ENCODE results near the gene SMARCA2. TPM values are rescaled to one million over a fixed set of nuclear protein-coding genes. Genes with fewer than 3 reads are reported as not detected.
A peak's percentile ranks its signal among the peaks of the same experiment; 100 is the strongest.

Gene SMARCA2
- total RNA-seq, 2 donors from 2014 or later: 152 to 174 TPM

DNA sequence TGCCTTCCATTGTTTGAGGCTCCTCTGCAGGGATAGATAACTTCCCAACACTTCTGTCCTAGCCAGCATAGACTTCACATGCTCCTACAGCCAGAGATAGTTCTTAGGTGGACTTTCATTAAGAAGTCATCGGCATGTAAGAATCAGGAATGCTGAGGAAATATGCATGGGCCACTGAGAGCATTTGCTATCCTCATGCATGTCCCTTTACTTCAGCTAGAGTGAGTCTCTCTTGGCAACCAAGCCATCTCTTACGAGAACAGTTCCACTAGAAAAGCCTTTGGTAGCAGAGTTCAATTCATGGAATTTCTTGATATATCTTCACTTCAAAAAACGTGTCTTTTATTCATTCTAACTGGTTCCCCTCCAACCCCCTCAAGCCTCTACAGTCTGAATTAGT is 202.4 kb downstream of the SMARCA2 start:
- DNase-seq (ENCODE audit: low spot score): no peak
- intact Hi-C loops (cut with DNase I): no loop called here

GRCh38 chr9:2220036-2220435 is 204.9 kb downstream of the SMARCA2 start:
- intact Hi-C loops (cut with DNase I): no loop called here
- DNase-seq (ENCODE audit: low spot score): no peak

DNA sequence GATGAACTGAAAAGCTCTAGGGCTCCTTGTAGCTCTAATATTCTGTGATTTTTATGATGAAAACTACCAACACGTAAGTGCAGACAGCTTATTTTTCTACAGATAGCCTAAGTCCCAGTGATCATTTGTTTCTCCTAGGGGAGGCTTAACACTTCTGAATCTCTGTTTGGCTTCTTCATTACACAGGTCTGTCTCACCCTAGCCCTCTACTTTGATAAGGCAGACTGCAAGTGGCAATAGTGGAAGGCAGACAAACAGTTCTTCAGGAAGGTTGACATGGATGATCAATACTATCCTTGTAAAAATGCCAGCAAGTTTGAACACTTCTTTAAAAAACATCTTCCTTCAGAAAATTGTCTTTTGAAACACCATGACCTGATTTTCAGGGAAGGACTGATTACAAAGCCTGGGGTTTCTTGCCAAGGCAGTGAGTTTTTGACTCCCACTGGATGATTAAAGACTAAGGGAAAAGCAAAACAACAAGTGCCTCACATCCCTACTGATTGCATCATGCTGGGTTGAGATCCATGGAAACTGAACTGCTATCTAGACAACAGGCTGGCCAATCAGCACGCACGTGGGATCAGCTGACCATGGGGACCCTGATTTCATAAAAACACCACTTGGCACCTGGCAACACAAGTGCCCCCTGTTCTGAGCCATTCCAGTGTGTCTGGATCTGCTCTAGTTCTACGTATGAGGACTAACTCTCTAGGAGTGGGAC is 212.2 kb downstream of the SMARCA2 start:
- intact Hi-C loops (cut with DNase I): no loop called here
- DNase-seq (ENCODE audit: low spot score): no peak

DNA sequence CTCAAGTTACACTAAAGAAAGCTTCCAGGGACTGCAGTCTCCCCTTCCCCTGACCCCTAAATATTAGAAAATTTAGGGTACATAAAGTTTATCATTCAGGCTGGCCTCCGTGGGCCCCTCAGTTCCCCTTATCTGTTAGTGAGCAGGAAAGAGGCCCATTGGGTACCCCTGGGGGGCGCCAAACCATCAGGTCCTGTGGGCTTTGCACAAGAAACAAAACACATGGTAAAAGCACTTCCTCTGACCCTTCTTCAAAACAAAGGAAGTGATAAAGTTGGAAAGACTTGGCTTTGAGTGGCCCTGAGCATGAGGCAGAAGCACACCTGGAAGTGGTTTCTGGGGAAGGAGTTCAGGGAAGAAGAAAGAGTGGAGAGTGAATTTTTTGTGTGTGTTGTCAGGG is 213.0 kb downstream of the SMARCA2 start:
- intact Hi-C loops (cut with DNase I): no loop called here
- peak; percentile 82 for DNase-seq (ENCODE audit: low spot score)

DNA sequence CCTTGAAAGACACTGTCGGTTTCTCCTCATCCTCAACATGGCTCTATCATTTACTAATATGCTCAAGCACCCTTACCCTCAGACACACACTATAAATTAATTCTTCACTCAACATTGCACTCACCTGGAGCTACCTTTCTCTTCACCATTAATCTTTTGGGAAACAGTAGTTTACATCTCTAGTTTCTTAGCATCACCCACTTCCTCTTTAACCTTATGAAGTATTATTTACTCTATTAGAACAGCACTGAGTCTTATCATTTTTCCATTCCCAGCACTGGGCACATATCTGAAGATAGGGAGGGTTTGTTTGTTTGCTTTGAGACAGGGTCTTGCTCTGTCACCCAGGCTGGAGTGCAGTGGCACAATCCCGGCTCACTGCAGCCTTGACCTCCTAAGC is 213.5 kb downstream of the SMARCA2 start:
- no peak for DNase-seq (ENCODE audit: low spot score)
- intact Hi-C loops (cut with DNase I): no loop called here

GRCh38 chr9:2229109-2229721 is 214.1 kb downstream of the SMARCA2 start:
- intact Hi-C loops (cut with DNase I): no loop called here

DNA sequence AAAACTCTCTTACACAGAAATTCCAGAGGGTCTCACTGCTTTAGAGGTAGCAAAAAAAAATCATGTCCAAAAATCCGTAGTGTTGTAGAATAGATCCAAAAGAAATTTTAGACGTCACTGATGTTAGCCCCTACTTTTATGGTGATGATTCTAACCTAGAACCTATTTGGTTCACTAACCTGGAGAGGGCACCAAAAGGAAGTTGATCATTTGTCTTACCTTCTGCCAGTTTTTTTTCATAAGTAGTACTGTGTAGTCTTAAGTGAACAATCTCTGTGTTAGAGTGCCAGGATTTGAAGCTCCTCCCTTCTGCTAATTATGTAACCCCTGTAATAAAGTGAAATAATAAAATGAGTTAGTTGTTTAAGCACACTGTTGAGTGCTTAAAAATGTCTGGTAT is 215.2 kb downstream of the SMARCA2 start:
- DNase-seq (ENCODE audit: low spot score): no peak
- intact Hi-C loops (cut with DNase I): no loop called here

More at GRCh38 chr9:2229109-2229721, 214.1 kb downstream of the SMARCA2 start:
- no peak for DNase-seq (ENCODE audit: low spot score)

GRCh38 chr9:2231101-2231500 is 216.0 kb downstream of the SMARCA2 start:
- no peak for DNase-seq (ENCODE audit: low spot score)
- intact Hi-C loops (cut with DNase I): no loop called here

DNA sequence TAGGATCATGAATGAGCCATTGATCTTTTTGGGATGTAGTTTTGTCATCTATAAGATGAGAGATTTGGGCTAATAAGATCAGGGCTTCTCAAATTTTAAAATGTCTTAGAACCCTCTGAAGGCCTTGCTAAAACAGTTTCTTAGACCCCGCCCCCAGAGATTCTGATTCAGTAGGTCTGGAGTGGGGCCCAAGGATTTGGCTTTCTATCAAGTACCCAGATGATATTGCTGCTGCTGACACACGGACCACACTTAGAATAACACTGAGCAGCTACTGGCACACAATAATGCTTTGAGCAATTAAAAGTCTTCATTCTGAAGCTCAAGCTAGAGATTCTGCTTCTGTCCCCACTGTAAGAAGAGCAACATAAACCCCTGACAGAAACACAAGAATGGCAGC is 216.7 kb downstream of the SMARCA2 start:
- intact Hi-C loops (cut with DNase I): no loop called here
- DNase-seq (ENCODE audit: low spot score): no peak

GRCh38 chr9:2233274-2233673 is 218.1 kb downstream of the SMARCA2 start:
- intact Hi-C loops (cut with DNase I): no loop called here
- DNase-seq (ENCODE audit: low spot score): no peak

DNA sequence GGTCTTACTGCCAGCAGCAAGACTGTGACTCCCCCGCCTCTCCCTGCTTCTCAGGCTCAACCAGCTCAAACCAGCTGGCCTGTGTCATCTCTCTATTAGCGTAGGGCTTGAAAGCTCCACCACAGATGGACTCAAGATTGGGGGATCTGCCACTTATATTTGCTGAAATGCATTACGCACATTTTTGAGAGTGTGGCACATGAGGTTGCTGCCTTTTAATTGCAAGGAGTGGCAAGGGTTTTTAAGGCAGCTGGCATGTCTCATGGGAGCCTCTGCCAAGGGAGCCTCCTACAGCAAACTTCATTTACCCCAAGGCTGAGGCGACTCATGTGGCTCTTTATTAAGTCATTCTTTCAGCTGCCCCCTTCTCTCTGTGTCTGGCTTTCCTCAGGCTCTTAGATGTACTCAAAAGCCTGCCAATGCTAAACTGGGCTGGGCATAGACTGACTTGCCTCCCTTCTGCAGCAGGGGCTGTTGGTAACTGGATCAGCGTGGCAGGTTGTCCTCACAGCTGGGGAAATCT is 219.3 kb downstream of the SMARCA2 start:
- intact Hi-C loops (cut with DNase I): no loop called here
- DNase-seq (ENCODE audit: low spot score): no peak

GRCh38 chr9:2235623-2236022 is 220.5 kb downstream of the SMARCA2 start:
- no peak for DNase-seq (ENCODE audit: low spot score)
- intact Hi-C loops (cut with DNase I): no loop called here

DNA sequence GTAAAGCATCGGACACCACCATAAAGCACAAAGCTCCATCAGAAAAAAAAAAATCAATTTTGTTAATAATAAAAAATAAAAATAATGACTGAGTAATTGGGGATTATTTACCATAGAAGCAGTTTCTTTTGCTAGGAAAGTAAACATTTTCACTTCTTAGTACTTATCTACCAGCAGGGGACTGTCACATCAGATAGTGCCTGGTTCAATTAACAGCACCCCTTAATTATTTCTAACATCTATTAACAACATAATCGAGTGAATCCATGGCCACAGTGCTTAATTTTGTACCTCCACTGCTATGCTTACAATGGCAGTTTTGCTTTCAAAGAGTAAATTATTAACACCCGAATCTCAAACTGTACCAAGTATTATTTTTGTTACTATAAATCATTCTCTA is 221.7 kb downstream of the SMARCA2 start:
- intact Hi-C loops (cut with DNase I): no loop called here
- no peak for DNase-seq (ENCODE audit: low spot score)

GRCh38 chr9:2241461-2241835 is 226.3 kb downstream of the SMARCA2 start:
- no peak for DNase-seq (ENCODE audit: low spot score)
- intact Hi-C loops (cut with DNase I): loop anchor here in 1 of 2 donors (10.0 kb wide), 1 partner anchor 193 kb away; no protein-coding TSS in a partner anchor

DNA sequence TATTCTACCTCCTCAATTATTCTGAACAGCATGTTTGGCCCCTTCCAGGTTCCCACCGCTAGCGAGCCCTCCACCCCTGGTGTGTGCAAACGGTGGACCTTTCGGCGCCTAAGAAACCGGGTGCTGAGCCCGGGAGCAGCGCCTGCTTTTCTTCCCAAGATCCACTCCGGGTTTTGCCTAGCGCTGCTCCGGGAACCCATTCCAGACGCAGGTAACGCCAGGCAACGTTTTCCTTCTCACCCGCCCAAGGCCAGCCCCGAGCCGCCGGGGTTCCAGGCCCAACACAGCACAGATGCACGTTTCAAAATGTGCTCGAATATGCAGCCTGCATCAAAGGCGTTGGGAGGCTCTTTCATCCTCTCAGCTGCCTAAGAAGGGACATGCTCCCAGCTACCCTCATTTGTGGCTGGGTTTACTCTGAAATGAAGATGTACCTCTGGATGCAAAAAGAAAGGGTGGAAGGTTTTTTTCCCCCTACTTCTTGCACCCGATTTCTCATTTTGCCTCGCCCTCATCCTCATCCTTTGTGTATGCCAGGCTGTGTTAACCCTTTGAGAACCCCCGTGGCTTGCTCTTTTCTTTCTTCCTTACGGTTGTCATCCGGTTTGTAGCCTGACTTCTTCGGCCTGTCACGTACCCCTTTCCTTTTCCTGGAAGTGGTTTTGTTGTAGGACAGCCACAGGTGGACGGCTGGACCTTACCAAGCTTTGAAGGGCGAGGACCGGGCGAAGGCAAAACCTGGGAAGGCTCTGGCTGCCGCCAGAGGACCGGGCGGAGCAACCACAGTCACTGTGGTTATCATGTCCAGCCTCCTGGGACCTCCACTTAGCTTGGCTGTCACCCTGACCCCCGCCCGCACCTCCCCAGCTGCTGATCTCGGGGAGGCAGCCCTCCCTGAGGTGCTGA is 226.9 kb downstream of the SMARCA2 start:
- DNase-seq (ENCODE audit: low spot score): peak; percentile 93
- intact Hi-C loops (cut with DNase I): loop anchor here in 1 of 2 donors (10.0 kb wide), 1 partner anchor 193 kb away; no protein-coding TSS in a partner anchor

GRCh38 chr9:2242831-2243330 is 227.7 kb downstream of the SMARCA2 start:
- DNase-seq (ENCODE audit: low spot score): no peak
- intact Hi-C loops (cut with DNase I): loop anchor here in 1 of 2 donors (10.0 kb wide), 1 partner anchor 192 kb away; no protein-coding TSS in a partner anchor
